Peyer's patch (tissue), 4 donors: ENCODE results near the gene SUSD1.

Experiments used
- POLR2A ChIP-seq, 2 donors: fragments of 450-650 bp; IDR thresholded peaks; one replicate each; pipeline ENCODE4 v1.5.1; 2017; ENCODE audit warnings: antibody characterized with exemption in 2 of 2, mild to moderate bottlenecking in 2 of 2, moderate library complexity in 2 of 2
- TF ChIP-seq, protein P1 (sequence below), 6 experiments: fragments of 450-650 bp in 4 of 6; fragments of 200-600 bp in 2 of 6; sonication (generic) in 1 of 6; IDR thresholded peaks; one replicate each; pipeline ENCODE4 v1.5.1; 2017 to 2019; ENCODE audit warnings: antibody characterized with exemption in 6 of 6, mild to moderate bottlenecking in 3 of 6, moderate library complexity in 1 of 6

DNA sequence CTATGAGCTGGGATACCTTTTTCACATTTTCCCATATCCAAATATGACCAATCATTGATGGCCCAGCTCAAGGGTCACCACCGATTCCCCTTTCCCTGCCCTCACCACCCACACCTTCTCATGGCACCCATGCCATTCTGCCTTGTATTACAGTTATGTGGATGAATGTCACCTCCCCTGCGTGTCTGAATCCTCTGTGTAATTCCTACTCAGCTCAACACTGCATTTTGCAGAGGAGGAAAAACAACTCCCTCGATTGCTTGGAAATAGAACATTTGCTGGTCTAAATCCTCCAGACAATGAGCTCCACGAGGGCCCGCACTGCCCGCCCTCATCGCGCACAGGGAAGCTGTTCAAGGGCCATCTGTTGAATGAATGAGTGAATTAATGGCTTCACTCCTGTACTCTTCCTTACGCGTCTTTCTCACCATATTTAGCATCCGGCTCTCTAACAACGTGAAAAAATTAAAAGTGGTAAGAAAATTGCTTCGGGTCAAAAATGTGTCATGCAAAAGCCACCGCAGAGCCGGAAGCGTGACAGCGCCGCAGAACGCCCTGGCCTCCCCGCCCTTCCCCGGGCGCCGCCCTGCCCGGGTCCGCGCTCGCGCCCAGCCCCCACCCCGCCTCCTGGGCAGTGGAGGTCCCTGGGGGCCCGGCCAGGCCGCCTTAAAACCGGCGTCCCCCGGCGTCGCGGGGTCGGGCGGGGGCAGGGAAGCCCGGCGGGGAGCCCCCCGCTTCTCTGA is 704 bp downstream of the SUSD1 start:
- TF ChIP-seq, protein P1, sequence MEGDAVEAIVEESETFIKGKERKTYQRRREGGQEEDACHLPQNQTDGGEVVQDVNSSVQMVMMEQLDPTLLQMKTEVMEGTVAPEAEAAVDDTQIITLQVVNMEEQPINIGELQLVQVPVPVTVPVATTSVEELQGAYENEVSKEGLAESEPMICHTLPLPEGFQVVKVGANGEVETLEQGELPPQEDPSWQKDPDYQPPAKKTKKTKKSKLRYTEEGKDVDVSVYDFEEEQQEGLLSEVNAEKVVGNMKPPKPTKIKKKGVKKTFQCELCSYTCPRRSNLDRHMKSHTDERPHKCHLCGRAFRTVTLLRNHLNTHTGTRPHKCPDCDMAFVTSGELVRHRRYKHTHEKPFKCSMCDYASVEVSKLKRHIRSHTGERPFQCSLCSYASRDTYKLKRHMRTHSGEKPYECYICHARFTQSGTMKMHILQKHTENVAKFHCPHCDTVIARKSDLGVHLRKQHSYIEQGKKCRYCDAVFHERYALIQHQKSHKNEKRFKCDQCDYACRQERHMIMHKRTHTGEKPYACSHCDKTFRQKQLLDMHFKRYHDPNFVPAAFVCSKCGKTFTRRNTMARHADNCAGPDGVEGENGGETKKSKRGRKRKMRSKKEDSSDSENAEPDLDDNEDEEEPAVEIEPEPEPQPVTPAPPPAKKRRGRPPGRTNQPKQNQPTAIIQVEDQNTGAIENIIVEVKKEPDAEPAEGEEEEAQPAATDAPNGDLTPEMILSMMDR (IDR thresholded peaks at IDR 0.05): no peak
- peak in 1 of 2 donors; percentile 38 for TF ChIP-seq POLR2A (IDR thresholded peaks at IDR 0.05)
